ENCODE data around the gene TGFBI. TPM values are rescaled to one million over a fixed set of nuclear protein-coding genes. Genes with fewer than 3 reads are reported as not detected.

The TGFBI gene
- total RNA-seq, 1 donor from 2014 or later = 27.9 TPM

GRCh38 chr5:136030252-136030651 lies 1.5 kb downstream of the TGFBI start:
- Mint-ChIP-seq H3K9me3 (ENCODE audit: unreplicated experiment) (no peaks in the 10 kb centered on the region), H3K36me3 (ENCODE audit: low read depth, unreplicated experiment) (no peaks in the 10 kb centered on the region), H3K4me3 (ENCODE audit: unreplicated experiment) (no peak overlapping the region), H3K4me1 (ENCODE audit: unreplicated experiment) (peaks cover 14% of the 10 kb centered on the region), H3K27ac (ENCODE audit: unreplicated experiment) (no peak overlapping the region), H3K27me3 (ENCODE audit: unreplicated experiment) (peaks cover 10% of the 10 kb centered on the region)
- DNase-seq (ENCODE audit: low spot score) = no peak
- TF ChIP-seq, protein P1, sequence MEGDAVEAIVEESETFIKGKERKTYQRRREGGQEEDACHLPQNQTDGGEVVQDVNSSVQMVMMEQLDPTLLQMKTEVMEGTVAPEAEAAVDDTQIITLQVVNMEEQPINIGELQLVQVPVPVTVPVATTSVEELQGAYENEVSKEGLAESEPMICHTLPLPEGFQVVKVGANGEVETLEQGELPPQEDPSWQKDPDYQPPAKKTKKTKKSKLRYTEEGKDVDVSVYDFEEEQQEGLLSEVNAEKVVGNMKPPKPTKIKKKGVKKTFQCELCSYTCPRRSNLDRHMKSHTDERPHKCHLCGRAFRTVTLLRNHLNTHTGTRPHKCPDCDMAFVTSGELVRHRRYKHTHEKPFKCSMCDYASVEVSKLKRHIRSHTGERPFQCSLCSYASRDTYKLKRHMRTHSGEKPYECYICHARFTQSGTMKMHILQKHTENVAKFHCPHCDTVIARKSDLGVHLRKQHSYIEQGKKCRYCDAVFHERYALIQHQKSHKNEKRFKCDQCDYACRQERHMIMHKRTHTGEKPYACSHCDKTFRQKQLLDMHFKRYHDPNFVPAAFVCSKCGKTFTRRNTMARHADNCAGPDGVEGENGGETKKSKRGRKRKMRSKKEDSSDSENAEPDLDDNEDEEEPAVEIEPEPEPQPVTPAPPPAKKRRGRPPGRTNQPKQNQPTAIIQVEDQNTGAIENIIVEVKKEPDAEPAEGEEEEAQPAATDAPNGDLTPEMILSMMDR (IDR thresholded peaks at IDR 0.05; ENCODE audit: unreplicated experiment) = no peak

GRCh38 chr5:136030956-136031611 lies 2.3 kb downstream of the TGFBI start:
- Mint-ChIP-seq H3K27me3 (ENCODE audit: unreplicated experiment) (peaks cover 9% of the 10 kb centered on the region), H3K36me3 (ENCODE audit: low read depth, unreplicated experiment) (no peaks in the 10 kb centered on the region), H3K27ac (ENCODE audit: unreplicated experiment) (no peak overlapping the region), H3K4me1 (ENCODE audit: unreplicated experiment) (peaks cover 14% of the 10 kb centered on the region), H3K4me3 (ENCODE audit: unreplicated experiment) (no peak overlapping the region), H3K9me3 (ENCODE audit: unreplicated experiment) (no peaks in the 10 kb centered on the region)
- TF ChIP-seq, protein P1 (IDR thresholded peaks at IDR 0.05; ENCODE audit: unreplicated experiment) = no peak
- no peak for DNase-seq (ENCODE audit: low spot score)

DNA sequence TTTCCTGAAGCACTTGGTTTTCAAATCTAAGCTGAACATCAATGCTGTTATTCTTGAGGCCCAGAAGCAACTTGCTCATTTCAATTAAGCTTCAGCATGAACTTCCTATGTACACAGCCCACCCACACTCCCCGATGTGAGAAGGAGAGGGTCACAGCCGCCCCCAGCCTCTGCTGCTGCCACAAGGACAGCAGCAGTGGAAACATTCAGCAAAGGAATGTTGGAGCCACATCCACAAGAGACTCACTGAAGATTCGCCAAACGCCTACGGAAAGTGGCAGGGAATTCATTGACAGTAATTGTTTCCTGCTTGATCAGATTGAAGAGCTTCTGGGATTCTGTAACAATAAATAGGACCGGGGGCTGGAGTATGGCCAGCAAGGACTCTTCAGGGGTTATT lies 2.9 kb downstream of the TGFBI start:
- Mint-ChIP-seq H3K4me3 (ENCODE audit: unreplicated experiment) (no peak overlapping the region), H3K27me3 (ENCODE audit: unreplicated experiment) (peaks cover 7% of the 10 kb centered on the region), H3K36me3 (ENCODE audit: low read depth, unreplicated experiment) (no peaks in the 10 kb centered on the region), H3K9me3 (ENCODE audit: unreplicated experiment) (no peaks in the 10 kb centered on the region), H3K27ac (ENCODE audit: unreplicated experiment) (no peak overlapping the region), H3K4me1 (ENCODE audit: unreplicated experiment) (peaks cover 18% of the 10 kb centered on the region)
- TF ChIP-seq, protein P1 (IDR thresholded peaks at IDR 0.05; ENCODE audit: unreplicated experiment) = no peak
- no peak for DNase-seq (ENCODE audit: low spot score)

GRCh38 chr5:136032564-136032963 lies 3.8 kb downstream of the TGFBI start:
- H3K36me3 Mint-ChIP-seq (ENCODE audit: low read depth, unreplicated experiment) = no peaks in the 10 kb centered on the region
- H3K27me3 Mint-ChIP-seq (ENCODE audit: unreplicated experiment) = peaks cover 2% of the 10 kb centered on the region
- H3K4me3 Mint-ChIP-seq (ENCODE audit: unreplicated experiment) = no peak overlapping the region
- H3K4me1 Mint-ChIP-seq (ENCODE audit: unreplicated experiment) = peaks cover 27% of the 10 kb centered on the region
- H3K9me3 Mint-ChIP-seq (ENCODE audit: unreplicated experiment) = no peaks in the 10 kb centered on the region
- DNase-seq (ENCODE audit: low spot score) = no peak
- no peak overlapping the region for H3K27ac Mint-ChIP-seq (ENCODE audit: unreplicated experiment)
- TF ChIP-seq, protein P1 (IDR thresholded peaks at IDR 0.05; ENCODE audit: unreplicated experiment) = no peak

DNA sequence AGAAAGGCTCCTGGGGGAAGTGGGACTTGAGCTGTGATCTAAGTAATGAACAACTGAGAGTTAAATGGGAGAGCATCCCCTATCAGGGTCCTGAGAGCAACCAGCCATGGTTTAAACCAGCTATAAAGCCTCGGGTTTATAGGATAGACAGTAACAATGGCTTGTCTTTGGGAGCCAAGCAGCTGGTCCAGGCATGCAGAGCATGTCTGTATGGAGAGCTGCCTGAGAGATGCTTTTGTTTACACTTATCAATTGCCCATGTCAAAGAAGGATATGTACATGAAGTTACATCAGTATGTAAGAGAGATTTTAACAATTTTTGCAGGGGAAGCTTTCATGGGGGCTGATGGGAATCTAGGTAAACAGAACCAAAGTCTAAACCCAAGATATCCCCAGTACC lies 4.4 kb downstream of the TGFBI start:
- Mint-ChIP-seq H3K27me3 (ENCODE audit: unreplicated experiment) (peaks cover 2% of the 10 kb centered on the region), H3K36me3 (ENCODE audit: low read depth, unreplicated experiment) (no peaks in the 10 kb centered on the region), H3K4me3 (ENCODE audit: unreplicated experiment) (no peak overlapping the region), H3K27ac (ENCODE audit: unreplicated experiment) (no peak overlapping the region), H3K4me1 (ENCODE audit: unreplicated experiment) (peaks cover 32% of the 10 kb centered on the region), H3K9me3 (ENCODE audit: unreplicated experiment) (no peaks in the 10 kb centered on the region)
- TF ChIP-seq, protein P1 (IDR thresholded peaks at IDR 0.05; ENCODE audit: unreplicated experiment) = no peak
- DNase-seq (ENCODE audit: low spot score) = no peak

Data from endothelial cell (in vitro differentiated cells).